Sigmoid colon (tissue), 4 donors: Measurements from ENCODE around the gene PPP1R14B.

Source experiments
- CTCF ChIP-seq, 4 experiments: fragments of 450-650 bp in 3 of 4; fragments of 200-600 bp in 1 of 4; IDR thresholded peaks; one replicate each; pipeline ENCODE4 v1.5.1; 2016 to 2019; ENCODE audit warnings: antibody characterized with exemption in 4 of 4, mild to moderate bottlenecking in 3 of 4, moderate library complexity in 2 of 4
- EP300 ChIP-seq, 4 donors: sonication (generic); formaldehyde crosslinking; IDR thresholded peaks; one replicate each; pipeline ENCODE4 v1.6.1; 2017; ENCODE audit warnings: antibody characterized with exemption in 4 of 4
- POLR2A ChIP-seq, 2 donors: fragments of 450-650 bp; IDR thresholded peaks; one replicate each; pipeline ENCODE4 v1.6.1; 2016; ENCODE audit warnings: antibody characterized with exemption in 2 of 2, mild to moderate bottlenecking in 2 of 2, moderate library complexity in 2 of 2
- POLR2AphosphoS5 ChIP-seq, 4 donors: sonication (generic); formaldehyde crosslinking; IDR thresholded peaks; one replicate each; pipeline ENCODE4 v1.6.1; 2017; ENCODE audit warnings: antibody characterized with exemption in 4 of 4

- TF ChIP-seq CTCF (IDR thresholded peaks at IDR 0.05) (no peak), POLR2A (IDR thresholded peaks at IDR 0.05) (no peak), EP300 (IDR thresholded peaks at IDR 0.05) (no peak), POLR2AphosphoS5 (IDR thresholded peaks at IDR 0.05) (no peak)
These were observed 6.3 kb upstream of the PPP1R14B start for GRCh38 chr11:64253043-64253442.
